Measurements from ENCODE around the gene GALNT18. TPM values are rescaled to one million over a fixed set of nuclear protein-coding genes. Genes with fewer than 3 reads are reported as not detected.

The GALNT18 gene
- polyA plus RNA-seq, 1 donor from 2014 or later = 7.6 TPM

GRCh38 chr11:11580012-11580411 is 41.8 kb downstream of the GALNT18 start:
- no peak overlapping the region for H3K27ac ChIP-seq (ENCODE audit: low read length)
- H3K9me3 ChIP-seq (ENCODE audit: low read length) = no peaks in the 10 kb centered on the region
- no peaks in the 10 kb centered on the region for H3F3A ChIP-seq (ENCODE audit: insufficient read depth, low read length, poor library complexity, severe bottlenecking)
- no peaks in the 10 kb centered on the region for H3K36me3 ChIP-seq (ENCODE audit: insufficient read depth, low read length)
- H3K27me3 ChIP-seq (ENCODE audit: insufficient read depth, low read depth, low read length) = no peaks in the 10 kb centered on the region
- TF ChIP-seq CTCF (IDR thresholded peaks at IDR 0.05; ENCODE audit: poor library complexity, severe bottlenecking) (no peak), RAD21 (conservative IDR thresholded peaks at IDR 0.05) (no peak), EZH2 (IDR thresholded peaks at IDR 0.05; ENCODE audit: borderline replicate concordance, insufficient read depth, low read length, poor library complexity, severe bottlenecking) (no peak), REST (IDR thresholded peaks at IDR 0.05; ENCODE audit: borderline replicate concordance) (no peak), EP300 (conservative IDR thresholded peaks at IDR 0.05; ENCODE audit: poor library complexity, severe bottlenecking) (no peak), TAF1 (IDR thresholded peaks at IDR 0.05; ENCODE audit: low read depth) (no peak), SMC3 (conservative IDR thresholded peaks at IDR 0.05; ENCODE audit: poor library complexity) (no peak), MXI1 (conservative IDR thresholded peaks at IDR 0.05; ENCODE audit: poor library complexity, severe bottlenecking) (no peak)
- no peaks in the 10 kb centered on the region for H3K79me2 ChIP-seq (replicated peaks; ENCODE audit: insufficient read depth, low read length)
- no peak overlapping the region for H3K9ac ChIP-seq (ENCODE audit: low read length)
- H4K20me1 ChIP-seq (ENCODE audit: insufficient read depth) = no peaks in the 10 kb centered on the region
- H2AFZ ChIP-seq (ENCODE audit: low read depth, low read length) = no peak overlapping the region
- no peak overlapping the region for H3K4me3 ChIP-seq (ENCODE audit: low read length)
- H3K9me2 ChIP-seq (ENCODE audit: insufficient read depth, low read length) = no peaks in the 10 kb centered on the region
- H3K4me2 ChIP-seq (ENCODE audit: low read length) = no peak overlapping the region

GRCh38 chr11:11579012-11579988 is 42.5 kb downstream of the GALNT18 start:
- Histone ChIP-seq H3K4me3 (ENCODE audit: low read length) (no peak overlapping the region), H3K27me3 (ENCODE audit: insufficient read depth, low read depth, low read length) (no peaks in the 10 kb centered on the region), H3K27ac (ENCODE audit: low read length) (no peak overlapping the region), H3K36me3 (ENCODE audit: insufficient read depth, low read length) (no peaks in the 10 kb centered on the region), H3F3A (ENCODE audit: insufficient read depth, low read length, poor library complexity, severe bottlenecking) (no peaks in the 10 kb centered on the region), H3K4me2 (ENCODE audit: low read length) (no peak overlapping the region), H3K9ac (ENCODE audit: low read length) (no peak overlapping the region), H3K9me3 (ENCODE audit: low read length) (no peaks in the 10 kb centered on the region), H3K79me2 (replicated peaks; ENCODE audit: insufficient read depth, low read length) (no peaks in the 10 kb centered on the region), H2AFZ (ENCODE audit: low read depth, low read length) (no peak overlapping the region), H4K20me1 (ENCODE audit: insufficient read depth) (no peaks in the 10 kb centered on the region), H3K9me2 (ENCODE audit: insufficient read depth, low read length) (no peaks in the 10 kb centered on the region)
- TF ChIP-seq CTCF (IDR thresholded peaks at IDR 0.05; ENCODE audit: poor library complexity, severe bottlenecking) = no peak
- no peak for TF ChIP-seq REST (IDR thresholded peaks at IDR 0.05; ENCODE audit: borderline replicate concordance)
- no peak for TF ChIP-seq SMC3 (conservative IDR thresholded peaks at IDR 0.05; ENCODE audit: poor library complexity)
- TF ChIP-seq MXI1 (conservative IDR thresholded peaks at IDR 0.05; ENCODE audit: poor library complexity, severe bottlenecking) = no peak
- no peak for TF ChIP-seq EZH2 (IDR thresholded peaks at IDR 0.05; ENCODE audit: borderline replicate concordance, insufficient read depth, low read length, poor library complexity, severe bottlenecking)
- TF ChIP-seq POLR2AphosphoS5 (IDR thresholded peaks at IDR 0.05) = no peak
- TF ChIP-seq RAD21 (conservative IDR thresholded peaks at IDR 0.05) = no peak
- no peak for TF ChIP-seq TAF1 (IDR thresholded peaks at IDR 0.05; ENCODE audit: low read depth)
- TF ChIP-seq EP300 (conservative IDR thresholded peaks at IDR 0.05; ENCODE audit: poor library complexity, severe bottlenecking) = no peak

Data from neural cell (in vitro differentiated cells).